OCI-LY3 (cell line): ENCODE measurements around the gene GAS2L1.
"Not testable (repeated sequence)": the region's sequence is repeated elsewhere in the genome, so short reads cannot be mapped to it uniquely, and the experiment has no call there.

Experiments used
- EZH2phosphoT487 ChIP-seq: fragments of 200-600 bp; shearing (Covaris generic); IDR thresholded peaks from 2 replicates; pipeline ENCODE4 v1.6.1; 2018; ENCODE audit warnings: antibody characterized with exemption, mixed run types, low read depth
- TF ChIP-seq, protein P1 (sequence below): fragments of 200-600, 300-600 bp; sonication (generic); IDR thresholded peaks from 2 replicates; pipeline ENCODE4 v1.5.1; 2014; ENCODE audit warnings: antibody characterized with exemption, low read length, low read depth

- TF ChIP-seq, protein P1, sequence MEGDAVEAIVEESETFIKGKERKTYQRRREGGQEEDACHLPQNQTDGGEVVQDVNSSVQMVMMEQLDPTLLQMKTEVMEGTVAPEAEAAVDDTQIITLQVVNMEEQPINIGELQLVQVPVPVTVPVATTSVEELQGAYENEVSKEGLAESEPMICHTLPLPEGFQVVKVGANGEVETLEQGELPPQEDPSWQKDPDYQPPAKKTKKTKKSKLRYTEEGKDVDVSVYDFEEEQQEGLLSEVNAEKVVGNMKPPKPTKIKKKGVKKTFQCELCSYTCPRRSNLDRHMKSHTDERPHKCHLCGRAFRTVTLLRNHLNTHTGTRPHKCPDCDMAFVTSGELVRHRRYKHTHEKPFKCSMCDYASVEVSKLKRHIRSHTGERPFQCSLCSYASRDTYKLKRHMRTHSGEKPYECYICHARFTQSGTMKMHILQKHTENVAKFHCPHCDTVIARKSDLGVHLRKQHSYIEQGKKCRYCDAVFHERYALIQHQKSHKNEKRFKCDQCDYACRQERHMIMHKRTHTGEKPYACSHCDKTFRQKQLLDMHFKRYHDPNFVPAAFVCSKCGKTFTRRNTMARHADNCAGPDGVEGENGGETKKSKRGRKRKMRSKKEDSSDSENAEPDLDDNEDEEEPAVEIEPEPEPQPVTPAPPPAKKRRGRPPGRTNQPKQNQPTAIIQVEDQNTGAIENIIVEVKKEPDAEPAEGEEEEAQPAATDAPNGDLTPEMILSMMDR: not testable (repeated sequence)
- not testable (repeated sequence) for TF ChIP-seq EZH2phosphoT487
Measured at GRCh38 chr22:29357193-29357890, 50.9 kb downstream of the GAS2L1 start.
